HG02970 (cell line): ENCODE measurements around the gene TMEM175.

Source experiments
- ATAC-seq: cut with Tn5 transposase; IDR thresholded peaks from one replicate; pipeline ENCODE4 v1.9.1; 2021; ENCODE audit warnings: mild to moderate bottlenecking, moderate library complexity, moderate number of reproducible peaks; ENCODE audit not compliant: unreplicated experiment, low FRiP score

Gene TMEM175

DNA sequence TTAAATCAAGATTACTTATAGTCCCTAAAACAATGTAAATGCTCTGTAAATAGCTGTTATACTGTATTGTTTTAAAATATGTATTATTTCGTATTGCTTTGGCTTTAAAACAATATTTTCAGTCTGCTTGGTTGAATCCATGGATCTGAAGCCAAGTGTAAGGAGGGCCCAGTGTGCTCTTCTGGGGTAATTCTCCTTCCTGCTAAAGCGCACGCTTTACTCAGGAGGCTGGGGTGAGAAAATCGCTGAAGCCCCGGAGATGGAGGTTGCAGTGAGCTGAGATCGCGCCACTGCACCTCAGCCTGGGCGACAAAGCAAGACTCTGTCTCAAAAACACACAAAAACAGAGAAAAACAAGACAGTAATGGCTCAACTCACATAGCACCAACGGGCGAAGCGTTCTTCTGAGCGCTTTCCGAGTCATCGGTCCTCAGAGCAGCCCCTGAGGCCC lies 54.2 kb downstream of the TMEM175 start:
- ATAC-seq = no peak

DNA sequence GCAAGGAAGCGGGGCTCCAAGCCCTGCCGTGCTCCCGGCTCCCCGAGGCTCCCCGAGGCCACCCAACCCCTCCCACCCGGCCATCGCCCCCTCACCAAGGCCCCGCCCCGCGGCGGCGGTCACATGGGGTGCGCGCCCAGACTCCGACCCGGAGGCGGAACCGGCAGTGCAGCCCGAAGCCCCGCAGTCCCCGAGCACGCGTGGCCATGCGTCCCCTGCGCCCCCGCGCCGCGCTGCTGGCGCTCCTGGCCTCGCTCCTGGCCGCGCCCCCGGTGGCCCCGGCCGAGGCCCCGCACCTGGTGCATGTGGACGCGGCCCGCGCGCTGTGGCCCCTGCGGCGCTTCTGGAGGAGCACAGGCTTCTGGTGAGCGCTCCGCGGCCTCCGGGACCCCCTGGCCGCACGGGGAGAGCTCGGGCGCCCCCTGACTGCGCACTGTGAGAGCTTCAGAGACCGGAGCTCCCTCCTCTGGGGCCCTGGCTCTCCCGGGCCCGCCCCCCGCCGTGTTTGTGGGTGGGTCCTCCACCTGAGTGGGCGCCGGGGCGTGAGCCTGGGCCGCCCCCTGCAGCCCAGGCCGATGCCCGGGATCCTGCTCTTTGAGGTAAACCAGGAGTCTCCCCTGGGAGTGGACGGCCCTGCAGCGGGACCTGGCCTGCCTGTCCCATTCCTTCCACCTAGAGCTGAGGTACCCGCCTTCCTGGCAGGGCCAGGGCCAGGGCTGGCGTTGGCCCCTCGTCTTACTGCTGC lies 54.8 kb downstream of the TMEM175 start, which contains the start of gene IDUA:
IDUA (plus strand) TSS at position 166 of the 745 bp plus-strand sequence; CDS start at position 207, 41 bp downstream.
- no peak for ATAC-seq

DNA sequence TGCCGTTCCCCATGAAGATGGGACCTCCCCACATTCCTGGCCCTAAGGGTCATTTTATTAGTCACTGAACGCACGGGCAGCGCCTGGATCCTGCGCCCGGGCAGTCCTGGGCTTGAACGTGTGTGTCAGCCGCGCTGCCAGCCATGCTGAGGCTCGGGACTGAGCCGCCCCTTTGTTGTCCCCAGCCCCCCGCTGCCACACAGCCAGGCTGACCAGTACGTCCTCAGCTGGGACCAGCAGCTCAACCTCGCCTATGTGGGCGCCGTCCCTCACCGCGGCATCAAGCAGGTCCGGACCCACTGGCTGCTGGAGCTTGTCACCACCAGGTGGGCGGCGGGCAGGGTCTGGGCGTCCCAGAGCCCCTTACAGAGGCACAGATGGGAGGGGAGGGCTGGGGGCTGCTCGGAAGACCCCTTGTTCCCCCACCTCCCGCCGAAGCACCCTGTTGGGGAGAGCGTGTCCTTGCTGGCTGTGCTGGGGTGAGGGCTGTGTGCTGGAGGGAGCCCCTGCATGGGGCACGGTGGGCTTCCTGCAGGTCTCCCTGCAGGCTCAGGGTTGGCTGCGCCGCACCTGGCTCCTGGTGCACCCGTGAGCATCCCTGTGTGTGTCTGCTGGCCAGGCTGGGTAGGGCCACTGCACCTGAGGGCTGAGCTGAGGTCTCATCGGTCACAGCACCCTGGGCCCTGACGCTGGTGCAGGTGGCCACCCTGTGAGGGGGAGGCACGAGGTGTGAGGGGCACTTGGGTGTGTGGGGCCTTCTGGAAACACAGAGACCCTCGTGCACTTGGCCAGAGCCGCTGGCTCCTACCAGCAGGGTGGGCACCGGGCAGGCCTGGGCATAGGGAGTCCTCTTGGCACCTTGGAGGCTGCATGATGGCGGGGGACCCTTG lies 55.6 kb downstream of the TMEM175 start:
- no peak for ATAC-seq

DNA sequence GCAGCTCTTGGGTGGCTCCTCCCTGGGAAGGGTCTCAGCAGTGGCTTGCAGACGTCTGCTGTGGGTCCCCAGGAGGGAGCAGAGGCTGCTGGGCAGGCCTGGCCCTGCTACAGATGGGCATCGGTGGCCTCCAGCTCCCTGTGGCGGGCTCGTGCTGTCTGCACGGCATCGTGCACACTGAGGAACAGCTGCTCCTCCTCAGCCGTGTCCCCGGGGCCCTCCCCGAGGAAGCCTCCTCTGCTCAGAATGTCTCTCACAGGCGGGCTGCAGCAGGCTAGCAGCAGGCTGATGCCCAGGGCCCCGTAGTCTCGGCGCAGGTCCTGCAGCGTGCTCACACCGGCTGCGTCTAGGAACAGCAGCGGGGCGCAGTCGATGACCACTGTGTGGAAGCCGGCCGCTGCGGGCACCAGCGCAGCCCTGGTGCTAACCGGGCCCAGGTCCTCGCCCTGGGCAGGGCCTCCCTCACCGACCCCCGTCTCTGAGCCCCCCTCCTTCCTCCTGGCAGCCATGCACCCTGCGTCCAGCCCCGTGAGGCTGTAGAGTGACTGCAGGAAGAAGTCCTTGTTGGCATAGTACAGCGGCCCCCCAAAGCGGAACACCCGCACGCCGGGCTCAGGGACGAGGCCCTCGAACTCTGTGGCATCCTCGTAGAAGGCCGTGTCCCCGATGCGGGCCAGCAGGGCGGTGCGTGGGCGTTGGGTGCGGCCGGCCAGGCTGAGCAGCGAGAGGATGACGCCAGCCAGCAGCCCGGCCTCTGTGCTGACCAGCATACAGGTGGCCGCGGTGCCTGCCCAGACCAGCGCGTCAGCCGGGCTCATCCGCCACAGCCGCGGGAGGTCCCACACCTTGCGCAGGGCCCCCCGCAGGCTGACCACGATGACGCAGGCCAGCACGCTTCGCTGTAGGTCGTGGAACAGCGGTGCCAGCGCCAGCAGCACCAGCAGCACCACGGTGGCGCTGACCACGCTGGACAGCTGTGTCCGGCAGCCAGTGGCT lies 56.8 kb downstream of the TMEM175 start:
- no peak for ATAC-seq

DNA sequence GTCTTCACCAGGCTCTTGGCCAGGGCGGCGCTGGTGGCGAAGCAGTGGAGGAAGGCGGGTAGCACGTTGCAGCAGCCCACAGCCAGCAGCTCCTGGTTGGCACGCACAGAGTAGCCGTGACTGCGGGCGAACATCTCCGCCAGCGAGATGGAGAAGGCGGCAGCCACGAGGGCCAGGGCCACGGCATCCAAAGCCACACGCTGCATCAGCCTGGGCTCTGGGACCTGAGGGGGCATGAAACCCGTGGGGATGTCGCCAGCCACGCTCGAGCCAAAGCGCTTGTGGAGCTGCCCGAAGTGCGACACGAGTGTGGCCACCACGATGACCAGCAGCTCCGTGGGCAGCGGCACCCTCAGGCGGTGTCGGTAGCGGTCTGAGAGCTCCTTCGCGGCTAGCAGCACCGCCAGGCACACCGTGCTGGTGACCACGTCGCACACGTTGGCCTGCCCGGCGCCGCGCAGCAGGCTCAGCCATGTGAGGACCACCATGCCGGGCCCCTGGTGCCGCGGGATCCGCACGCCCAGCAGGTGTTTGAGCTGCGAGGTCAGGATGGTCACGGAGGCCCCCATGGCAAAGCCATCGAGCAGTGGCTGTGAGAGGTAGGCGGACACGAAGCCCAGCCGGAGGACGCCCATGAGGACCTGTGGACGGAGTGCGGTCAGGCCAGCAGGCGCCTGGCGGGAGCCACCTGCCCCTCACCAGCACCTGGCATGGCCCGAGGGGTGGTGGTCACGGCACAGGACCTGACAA lies 57.6 kb downstream of the TMEM175 start:
- ATAC-seq = no peak

DNA sequence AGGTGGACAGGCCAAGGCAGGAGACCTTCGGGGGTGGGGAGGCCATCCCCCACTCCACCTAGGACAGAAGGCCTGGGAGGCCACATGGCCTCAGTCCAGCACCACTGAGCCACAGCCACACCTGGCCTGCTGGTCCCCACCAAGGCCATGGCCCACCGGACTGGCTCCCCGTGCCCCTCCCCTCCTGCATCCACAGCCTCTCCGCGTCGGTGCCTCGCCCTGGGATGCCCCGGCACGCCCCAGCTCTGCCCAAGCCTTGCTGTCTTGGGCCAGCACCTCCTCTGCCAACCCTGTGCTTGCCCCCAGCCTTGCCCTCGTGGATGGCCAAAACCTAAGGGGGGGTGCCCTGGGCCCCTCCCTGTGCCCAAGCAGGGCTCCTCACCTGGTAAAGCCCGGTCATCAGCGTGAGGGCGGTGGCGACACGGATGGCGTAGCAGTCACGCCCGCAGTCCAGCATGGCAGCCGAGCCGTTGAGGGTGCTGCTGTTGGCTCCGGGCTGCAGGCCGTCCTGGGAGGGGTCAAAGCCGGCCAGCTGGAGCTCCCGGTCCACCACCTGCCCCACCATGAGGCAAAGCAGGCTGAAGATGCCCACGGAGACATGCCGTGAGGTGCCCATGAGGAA lies 58.6 kb downstream of the TMEM175 start:
- ATAC-seq = no peak

DNA sequence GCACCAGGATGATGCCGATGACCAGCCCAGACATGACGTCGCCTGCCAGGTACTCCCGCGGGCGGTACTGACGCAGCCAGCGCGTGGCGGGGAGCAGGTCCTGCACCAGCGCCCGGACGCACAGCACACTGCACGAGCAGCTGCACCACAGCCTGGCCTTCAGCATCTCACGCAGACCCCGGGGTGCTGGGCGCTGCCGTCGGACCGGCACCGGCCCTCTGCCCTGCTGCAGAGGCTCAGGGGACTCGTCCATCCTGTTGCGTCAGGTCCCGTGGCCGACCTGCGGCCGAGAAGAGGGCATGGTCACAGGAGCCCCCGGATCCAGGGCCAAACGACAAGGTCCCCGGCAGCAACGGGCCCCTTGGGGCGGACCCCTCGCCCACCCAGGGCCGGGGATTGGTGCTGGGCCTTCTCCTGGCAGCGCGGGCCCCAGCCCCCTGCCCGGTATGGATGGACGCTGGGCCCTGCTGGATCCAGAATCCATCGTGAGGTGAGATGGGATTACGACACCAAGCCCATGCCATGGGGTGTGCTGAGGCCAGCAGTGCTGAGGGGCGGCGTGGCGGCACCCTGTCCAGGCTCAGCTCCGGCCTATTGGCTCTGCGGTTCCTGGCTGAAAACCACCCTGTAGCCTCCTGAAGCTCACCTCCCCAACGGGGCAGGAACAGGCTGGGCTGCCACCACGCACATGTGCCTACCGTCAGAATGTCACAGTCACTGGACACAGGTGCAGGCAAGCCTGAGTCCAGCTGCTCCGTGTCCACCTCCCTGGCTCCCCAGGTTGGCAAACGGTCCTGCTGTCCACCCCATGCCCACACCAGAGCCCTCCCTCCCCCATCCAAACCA lies 59.4 kb downstream of the TMEM175 start:
- no peak for ATAC-seq

DNA sequence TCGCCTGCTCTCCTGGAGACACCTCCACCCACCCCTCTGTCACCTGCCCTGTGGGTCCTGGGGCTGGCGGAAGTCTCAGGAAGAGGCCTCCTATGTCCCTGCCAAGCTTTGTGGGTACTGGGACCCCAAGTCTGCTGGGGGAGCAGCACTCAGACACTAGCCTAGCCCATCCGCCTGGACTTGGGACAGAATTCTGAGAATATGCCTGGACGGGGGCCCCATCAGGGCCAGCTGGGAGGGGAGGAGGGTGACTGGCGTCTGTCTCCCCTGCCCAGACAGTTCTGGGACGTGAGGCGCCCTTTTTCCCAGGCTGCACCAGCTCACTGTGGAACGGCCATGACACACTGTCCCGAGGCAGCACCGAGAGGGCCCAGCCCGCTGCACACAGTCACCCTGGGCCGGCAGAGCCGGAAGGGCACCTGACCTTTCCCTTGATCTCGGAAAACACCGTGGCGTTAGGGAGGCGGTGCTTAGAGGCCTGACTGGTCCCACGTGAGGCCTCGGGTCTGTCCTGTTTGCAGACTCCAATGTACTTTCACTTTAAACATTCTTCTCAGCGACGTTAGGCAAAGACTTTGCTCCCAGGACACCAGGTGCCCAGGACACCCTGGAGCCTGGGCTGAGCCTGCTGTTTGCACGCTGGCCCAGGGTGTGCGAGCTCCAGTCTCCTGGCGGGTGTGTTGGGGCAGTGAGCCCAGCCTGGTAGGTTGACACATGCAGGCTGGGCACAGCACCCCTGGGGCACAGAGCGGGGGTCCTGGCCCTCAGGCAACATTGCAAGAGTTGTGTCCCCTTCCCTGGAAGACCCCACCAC lies 60.2 kb downstream of the TMEM175 start:
- no peak for ATAC-seq

DNA sequence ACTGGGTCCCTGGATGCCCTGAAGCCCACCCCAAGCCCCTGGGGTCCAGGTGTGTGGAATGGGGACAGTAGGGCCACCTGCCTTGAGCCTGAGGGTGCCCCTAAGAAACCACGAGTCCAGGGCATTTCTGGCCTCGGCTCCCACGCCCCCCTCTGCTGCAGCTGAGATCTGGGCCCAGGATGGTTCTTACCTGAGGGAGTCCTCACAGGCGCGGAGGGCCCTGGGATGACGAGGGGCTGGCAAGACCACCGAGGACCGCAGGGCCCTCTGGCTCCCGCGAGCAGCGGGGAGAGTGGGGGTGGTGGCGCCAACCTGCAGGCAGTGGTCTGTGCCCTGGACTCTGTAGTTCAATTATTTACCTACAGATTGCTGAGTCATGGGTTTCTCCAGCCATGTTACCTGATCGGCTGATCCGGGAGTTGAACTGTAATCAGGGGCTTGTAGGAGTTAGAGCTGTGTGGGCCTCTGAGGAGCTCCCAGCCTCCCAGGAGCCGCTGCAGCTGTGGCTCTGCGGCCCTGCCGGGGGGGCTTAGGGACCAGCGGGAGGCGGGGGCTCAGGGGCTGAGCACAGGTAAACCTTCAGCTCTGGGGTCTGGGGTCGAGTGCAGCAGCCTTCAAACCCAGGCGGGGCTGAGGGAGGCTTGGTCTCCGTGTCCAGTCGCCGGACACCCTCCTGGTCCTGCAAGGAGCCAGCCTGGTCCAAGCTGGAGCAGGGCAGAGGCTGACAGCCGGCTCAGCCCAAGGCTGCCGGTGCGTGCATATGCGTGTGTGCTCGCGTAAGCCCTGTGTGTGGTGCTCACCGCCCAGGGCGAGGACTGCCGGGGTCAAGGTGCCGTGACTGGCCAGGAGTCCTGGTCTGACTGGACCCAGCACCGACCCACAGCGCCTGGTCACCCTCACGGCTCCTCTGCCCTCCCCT lies 61.1 kb downstream of the TMEM175 start, which contains the start of gene SLC26A1:
SLC26A1 (minus strand) TSS at position 294 of the 919 bp plus-strand sequence. CDS start 1,701 bp downstream, outside the sequence.
- ATAC-seq = no peak

DNA sequence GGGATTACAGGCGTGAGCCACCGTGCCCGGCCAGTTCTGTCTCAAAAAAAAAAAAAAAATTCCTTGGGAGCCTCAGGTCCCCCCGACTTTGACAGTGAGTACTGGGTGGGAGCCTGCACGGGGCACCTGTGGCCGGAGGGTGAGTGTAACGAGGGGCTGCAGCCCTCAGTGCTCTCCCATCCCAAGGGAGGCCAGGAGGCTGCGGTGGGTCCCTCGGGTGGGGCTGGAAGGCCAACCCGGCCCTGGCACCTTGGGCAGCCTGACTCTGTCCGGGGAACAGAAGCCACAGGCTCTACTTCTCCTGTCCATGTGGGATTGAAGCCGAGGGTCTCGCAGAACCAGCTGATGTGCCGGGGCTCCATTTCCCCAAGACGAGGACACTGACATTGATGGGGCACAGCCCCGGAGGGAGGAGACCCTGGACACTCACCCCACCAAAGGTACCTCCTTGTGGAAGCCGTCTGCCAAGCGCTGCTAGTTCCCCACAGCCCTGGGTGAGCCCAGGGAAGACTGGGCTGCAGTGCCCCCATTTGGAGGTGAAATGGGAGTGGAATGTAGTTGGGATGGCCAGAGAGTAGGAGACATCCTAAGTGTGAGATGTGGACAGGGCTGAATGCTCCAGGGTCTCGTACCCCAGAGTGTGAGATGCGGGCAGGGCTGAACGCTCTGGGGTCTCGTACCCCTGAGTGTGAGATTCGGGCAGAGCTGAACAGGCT lies 63.2 kb downstream of the TMEM175 start:
- no peak for ATAC-seq

DNA sequence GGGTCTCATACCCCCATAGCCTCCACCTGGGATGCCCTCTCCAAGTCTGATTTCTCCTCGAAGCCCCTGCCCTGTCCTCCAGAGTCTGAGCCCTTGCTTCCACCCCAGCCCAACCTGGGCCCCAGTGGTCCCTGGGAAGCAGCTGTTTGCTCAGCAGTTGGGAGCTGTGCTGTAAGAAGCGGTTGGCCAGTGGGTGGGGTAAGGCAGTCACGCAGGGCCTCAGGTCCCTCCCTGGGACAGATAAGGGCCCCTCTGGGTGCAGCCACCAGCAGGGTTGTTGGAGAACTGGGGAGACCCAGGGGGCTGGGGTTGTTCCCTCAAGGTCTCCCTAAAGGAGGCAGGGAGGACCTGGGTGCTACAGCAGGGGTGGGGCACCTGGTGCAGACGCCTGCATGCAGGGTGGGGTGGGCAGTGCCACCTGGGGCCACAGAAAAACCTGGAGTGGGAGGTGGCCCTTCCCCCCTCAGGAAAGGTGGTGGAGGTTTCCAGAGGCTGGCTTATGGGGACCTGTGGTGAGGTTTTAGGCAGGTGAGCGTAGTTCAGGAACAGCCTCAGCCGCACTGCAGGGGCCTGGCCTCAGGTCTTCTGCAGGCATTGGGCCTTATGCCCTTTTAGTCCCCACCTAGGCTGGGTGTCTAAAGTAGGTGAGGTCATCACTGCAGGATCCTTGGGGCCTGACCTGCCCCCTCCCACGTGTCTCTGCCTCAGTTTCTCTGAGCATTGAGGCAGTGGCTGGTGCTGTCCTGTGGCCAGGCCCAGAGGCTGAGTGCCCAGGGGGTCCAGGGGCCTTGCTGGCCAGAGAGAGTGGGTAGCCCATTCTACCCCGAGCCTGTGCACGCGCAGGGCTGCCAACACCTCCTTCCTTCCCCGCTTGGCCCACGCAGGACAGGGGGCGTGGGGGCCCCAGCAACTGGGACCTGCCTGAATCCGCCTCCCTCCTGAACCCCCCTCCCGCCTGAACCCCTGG lies 64.1 kb downstream of the TMEM175 start:
- ATAC-seq = no peak

DNA sequence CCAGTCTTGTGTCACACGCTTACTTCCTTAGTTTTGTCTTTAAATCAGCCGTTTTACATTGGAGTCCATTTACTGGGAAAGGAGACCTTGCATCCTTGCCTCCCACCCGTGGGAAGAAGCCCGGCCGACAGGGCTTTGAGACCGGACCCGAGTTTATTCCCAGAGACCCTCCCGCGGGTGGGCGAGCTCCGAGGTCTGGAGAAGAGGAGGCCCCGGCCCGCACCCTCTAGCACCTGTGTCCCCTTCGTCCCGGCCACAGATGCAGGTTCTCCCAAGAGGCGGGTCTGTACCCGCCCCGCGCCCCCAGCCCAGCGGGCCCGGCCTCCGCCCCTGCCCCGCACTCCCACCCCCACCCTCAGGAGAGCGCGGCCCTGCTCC lies 64.7 kb downstream of the TMEM175 start:
- no peak for ATAC-seq

DNA sequence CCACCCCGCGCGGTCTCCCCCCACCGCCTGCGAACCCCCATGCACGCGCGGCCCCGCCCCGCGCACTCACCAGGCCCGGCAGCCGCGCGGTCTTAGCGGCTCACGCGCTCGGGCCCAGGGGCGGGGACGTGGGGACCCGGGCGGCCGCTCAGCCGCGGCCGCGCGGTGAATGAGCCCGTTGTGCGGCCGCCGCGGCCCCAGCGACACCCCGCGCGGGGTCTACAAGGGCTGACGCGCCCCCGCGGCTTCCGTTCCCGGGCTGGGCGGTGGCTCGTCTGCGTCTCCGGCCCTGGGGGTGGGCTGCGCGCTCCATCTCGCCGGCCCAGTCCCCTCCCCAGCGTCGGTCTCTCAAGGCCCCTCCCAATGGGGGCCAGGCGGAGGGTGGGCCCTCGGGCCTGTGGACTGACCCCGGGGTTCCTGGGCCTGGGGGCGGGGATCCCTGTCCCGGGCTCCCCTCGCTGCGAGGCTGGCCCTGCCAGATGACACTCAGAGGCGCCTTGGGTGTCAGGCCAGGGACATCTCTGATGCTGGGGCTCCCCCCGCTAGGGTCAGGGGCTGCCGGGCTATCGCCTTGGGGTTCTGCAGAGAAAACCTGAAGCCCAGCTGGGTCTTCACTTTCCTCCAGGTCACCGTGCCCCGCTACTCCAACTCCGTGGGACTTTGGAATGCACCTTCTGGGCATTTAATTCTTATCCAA lies 65.3 kb downstream of the TMEM175 start:
- ATAC-seq = no peak

DNA sequence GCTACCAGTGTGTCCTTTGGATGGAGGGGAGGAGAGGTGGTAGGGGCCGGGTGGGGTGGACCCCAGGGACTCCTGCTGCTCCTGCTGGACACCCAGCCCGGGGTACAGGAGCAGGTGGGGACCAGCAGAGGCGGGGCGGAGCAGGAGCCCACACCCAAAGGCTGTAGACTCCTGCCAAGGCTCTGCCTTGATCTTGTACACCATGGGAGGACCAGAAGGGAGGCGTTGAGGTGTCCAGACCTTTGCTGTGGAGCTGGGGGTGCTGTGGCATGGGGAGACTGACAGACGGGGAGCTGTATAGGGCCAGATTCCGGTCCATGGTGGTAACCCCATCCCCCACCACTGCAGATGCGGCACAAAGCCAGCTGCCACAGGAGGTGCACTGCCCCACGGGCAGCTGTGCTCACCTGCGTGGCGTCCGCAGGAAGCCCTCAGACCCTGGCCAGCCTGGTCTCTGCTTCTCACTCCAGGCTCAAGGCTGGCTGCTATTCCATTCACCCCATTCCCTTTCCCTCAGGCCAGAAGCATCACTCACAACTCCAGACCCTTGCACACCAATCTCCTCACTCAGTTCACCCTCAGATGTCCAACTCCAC lies 65.9 kb downstream of the TMEM175 start:
- no peak for ATAC-seq
